ENCODE measurements around the gene COQ10A. TPM values are rescaled to one million over a fixed set of nuclear protein-coding genes. Genes with fewer than 3 reads are reported as not detected.
A peak's percentile ranks its signal among the peaks of the same experiment; 100 is the strongest.
"Not testable (repeated sequence)": the region's sequence is repeated elsewhere in the genome, so short reads cannot be mapped to it uniquely, and the experiment has no call there.

The COQ10A gene
- total RNA-seq, 3 donors from 2014 or later (not counting 1 experiment from before 2014, with no cell fraction given): 27.2 to 37.9 (median 30.2) TPM

GRCh38 chr12:56278905-56279304 is 12.2 kb downstream of the COQ10A start:
- Mint-ChIP-seq H3K36me3 (peaks cover 16% of the 10 kb centered on the region), H3K27ac (no peak overlapping the region), H3K4me1 (no peaks in the 10 kb centered on the region)

GRCh38 chr12:56280849-56281248 is 14.1 kb downstream of the COQ10A start:
- Mint-ChIP-seq H3K27ac (peak overlapping the region in 1 of 2 donors; percentile 46), H3K9me3 (no peaks in the 10 kb centered on the region), H3K27me3 (ENCODE audit: low read depth in 2 of 2) (no peaks in the 10 kb centered on the region)

More at GRCh38 chr12:56278905-56279304, 12.2 kb downstream of the COQ10A start:
- WGBS (ENCODE audit: insufficient coverage): 97% methylated on average over 3 of the region's 3 CpGs
- no peak for TF ChIP-seq CTCF (IDR thresholded peaks at IDR 0.05)
- Histone ChIP-seq H3K9me3 (ENCODE audit: control insufficient read depth, insufficient read depth, low read length) (no peaks in the 10 kb centered on the region), H3K4me1 (ENCODE audit: control insufficient read depth, insufficient read depth, low read length) (no peaks in the 10 kb centered on the region), H3K27me3 (ENCODE audit: control insufficient read depth, insufficient read depth, low read length) (no peaks in the 10 kb centered on the region), H3K27ac (ENCODE audit: low read length) (no peak overlapping the region), H3K36me3 (ENCODE audit: control insufficient read depth, insufficient read depth, low read length) (peaks cover 73% of the 10 kb centered on the region), H3K4me3 (ENCODE audit: low read length) (no peak overlapping the region)
- intact Hi-C loops (cut with micrococcal nuclease): no loop called here
- no peak for DNase-seq
- no peak for ATAC-seq
- no peaks in the 10 kb centered on the region for H3K27me3 Mint-ChIP-seq (ENCODE audit: low read depth in 2 of 2)
- H3K4me3 Mint-ChIP-seq: no peak overlapping the region
- no peaks in the 10 kb centered on the region for H3K9me3 Mint-ChIP-seq

GRCh38 chr12:56282030-56282429 is 15.3 kb downstream of the COQ10A start:
- 90% methylated on average over 6 of the region's 6 CpGs for WGBS (ENCODE audit: insufficient coverage)
- Mint-ChIP-seq H3K27ac (peak overlapping the region in 1 of 2 donors; percentile 47), H3K27me3 (ENCODE audit: low read depth in 2 of 2) (no peaks in the 10 kb centered on the region), H3K4me3 (no peak overlapping the region), H3K4me1 (peaks cover 0 to 5% of the 10 kb centered on the region in 2 donors), H3K36me3 (peaks cover 6% of the 10 kb centered on the region), H3K9me3 (no peaks in the 10 kb centered on the region)
- ATAC-seq: no peak
- Histone ChIP-seq H3K4me1 (ENCODE audit: control insufficient read depth, insufficient read depth, low read length) (no peaks in the 10 kb centered on the region), H3K9me3 (ENCODE audit: control insufficient read depth, insufficient read depth, low read length) (no peaks in the 10 kb centered on the region), H3K27ac (ENCODE audit: low read length) (no peak overlapping the region), H3K4me3 (ENCODE audit: low read length) (no peak overlapping the region), H3K27me3 (ENCODE audit: control insufficient read depth, insufficient read depth, low read length) (no peaks in the 10 kb centered on the region), H3K36me3 (ENCODE audit: control insufficient read depth, insufficient read depth, low read length) (peaks cover 72% of the 10 kb centered on the region)
- no peak for TF ChIP-seq CTCF (IDR thresholded peaks at IDR 0.05)
- DNase-seq: no peak
- intact Hi-C loops (cut with micrococcal nuclease): no loop called here

More at GRCh38 chr12:56280849-56281248, 14.1 kb downstream of the COQ10A start:
- Mint-ChIP-seq H3K4me3 (no peak overlapping the region), H3K36me3 (peaks cover 11% of the 10 kb centered on the region), H3K4me1 (no peaks in the 10 kb centered on the region)
- intact Hi-C loops (cut with micrococcal nuclease): no loop called here
- Histone ChIP-seq H3K4me3 (ENCODE audit: low read length) (no peak overlapping the region), H3K9me3 (ENCODE audit: control insufficient read depth, insufficient read depth, low read length) (no peaks in the 10 kb centered on the region), H3K27me3 (ENCODE audit: control insufficient read depth, insufficient read depth, low read length) (no peaks in the 10 kb centered on the region), H3K36me3 (ENCODE audit: control insufficient read depth, insufficient read depth, low read length) (peaks cover 67% of the 10 kb centered on the region), H3K27ac (ENCODE audit: low read length) (no peak overlapping the region), H3K4me1 (ENCODE audit: control insufficient read depth, insufficient read depth, low read length) (no peaks in the 10 kb centered on the region)
- TF ChIP-seq CTCF (IDR thresholded peaks at IDR 0.05): no peak
- DNase-seq (no peak), ATAC-seq (no peak)

GRCh38 chr12:56282579-56282978 is 15.8 kb downstream of the COQ10A start:
- intact Hi-C loops (cut with micrococcal nuclease): no loop called here
- peaks cover 0 to 5% of the 10 kb centered on the region in 2 donors for H3K4me1 Mint-ChIP-seq
- Histone ChIP-seq H3K4me3 (ENCODE audit: low read length) (no peak overlapping the region), H3K27me3 (ENCODE audit: control insufficient read depth, insufficient read depth, low read length) (no peaks in the 10 kb centered on the region), H3K27ac (ENCODE audit: low read length) (no peak overlapping the region), H3K9me3 (ENCODE audit: control insufficient read depth, insufficient read depth, low read length) (no peaks in the 10 kb centered on the region), H3K4me1 (ENCODE audit: control insufficient read depth, insufficient read depth, low read length) (no peaks in the 10 kb centered on the region), H3K36me3 (ENCODE audit: control insufficient read depth, insufficient read depth, low read length) (peaks cover 69% of the 10 kb centered on the region)
- H3K36me3 Mint-ChIP-seq: peaks cover 6% of the 10 kb centered on the region
- H3K4me3 Mint-ChIP-seq: no peak overlapping the region
- no CpG with 5 or more reads among the region's 2 CpGs for WGBS (ENCODE audit: insufficient coverage)
- peak overlapping the region in 1 of 2 donors; percentile 47 for H3K27ac Mint-ChIP-seq
- H3K27me3 Mint-ChIP-seq (ENCODE audit: low read depth in 2 of 2): no peaks in the 10 kb centered on the region
- no peaks in the 10 kb centered on the region for H3K9me3 Mint-ChIP-seq
- DNase-seq (no peak), ATAC-seq (no peak)
- no peak for TF ChIP-seq CTCF (IDR thresholded peaks at IDR 0.05)

- DNase-seq; H3K4me1 Mint-ChIP-seq; H3K27me3 Mint-ChIP-seq (ENCODE audit: low read depth in 2 of 2); H3K9me3 Mint-ChIP-seq; H3K27me3 ChIP-seq (ENCODE audit: control insufficient read depth, insufficient read depth, low read length); H3K4me3 Mint-ChIP-seq; H3K4me3 ChIP-seq (ENCODE audit: low read length); intact Hi-C loops (cut with micrococcal nuclease); H3K27ac ChIP-seq (ENCODE audit: low read length); H3K9me3 ChIP-seq (ENCODE audit: control insufficient read depth, insufficient read depth, low read length); H3K36me3 Mint-ChIP-seq; H3K4me1 ChIP-seq (ENCODE audit: control insufficient read depth, insufficient read depth, low read length); H3K27ac Mint-ChIP-seq; ATAC-seq: not testable (repeated sequence)
- H3K36me3 ChIP-seq (ENCODE audit: control insufficient read depth, insufficient read depth, low read length): peaks cover 53% of the 10 kb centered on the region
- WGBS (ENCODE audit: insufficient coverage): 96% methylated on average over 5 of the region's 5 CpGs
Observed at GRCh38 chr12:56284263-56284662, 17.5 kb downstream of the COQ10A start.
